DOHH2 (cell line): ENCODE results near the gene GRAMD2B.

ENCODE experiments used
- CTCF ChIP-seq: fragments of 200-600 bp; sonication (generic); IDR thresholded peaks from one replicate; pipeline ENCODE4 v1.5.1; 2014; ENCODE audit warnings: antibody characterized with exemption, mild to moderate bottlenecking, low read depth, low read length; ENCODE audit not compliant: poor library complexity, severe bottlenecking
- EZH2phosphoT487 ChIP-seq: fragments of 200-600 bp; sonication (generic); IDR thresholded peaks from 2 replicates; pipeline ENCODE4 v1.6.1; 2017; ENCODE audit warnings: borderline replicate concordance, mild to moderate bottlenecking, antibody characterized with exemption, low read length, moderate library complexity, mixed read lengths

GRCh38 chr5:126523818-126524510 is 100.8 kb downstream of the GRAMD2B start:
- TF ChIP-seq CTCF = no peak
- no peak for TF ChIP-seq EZH2phosphoT487
